GM18861 (cell line): Measurements from ENCODE around the gene RTL10.

Experiments
- ATAC-seq: cut with Tn5 transposase; IDR thresholded peaks from one replicate; pipeline ENCODE4 v1.9.1; 2021; ENCODE audit not compliant: unreplicated experiment

RTL10 gene

GRCh38 chr22:19863571-19863970 is 8.9 kb upstream of the RTL10 start:
- no peak for ATAC-seq

- ATAC-seq, result no peak
Observed at GRCh38 chr22:19862619-19863246, 8.1 kb upstream of the RTL10 start.

GRCh38 chr22:19859861-19860510 is 5.3 kb upstream of the RTL10 start:
- no peak for ATAC-seq

- ATAC-seq, result no peak
Observed at GRCh38 chr22:19857382-19857781, 2.7 kb upstream of the RTL10 start.

GRCh38 chr22:19855504-19856409 is 1.1 kb upstream of the RTL10 start:
- ATAC-seq, result peak; percentile 11

- no peak for ATAC-seq
Observed at GRCh38 chr22:19853879-19854777, 546 bp downstream of the RTL10 start.

GRCh38 chr22:19853058-19853878 is 1.4 kb downstream of the RTL10 start:
- no peak for ATAC-seq

GRCh38 chr22:19852177-19852781 is 2.4 kb downstream of the RTL10 start:
- ATAC-seq, result no peak

- no peak for ATAC-seq
Observed at GRCh38 chr22:19851291-19852176, 3.1 kb downstream of the RTL10 start.

- no peak for ATAC-seq
Observed at GRCh38 chr22:19850763-19851109, 3.9 kb downstream of the RTL10 start.

GRCh38 chr22:19849835-19850762 is 4.6 kb downstream of the RTL10 start:
- no peak for ATAC-seq

- ATAC-seq, result no peak
Observed at GRCh38 chr22:19848298-19849224, 6.1 kb downstream of the RTL10 start.

GRCh38 chr22:19847345-19847632 is 7.4 kb downstream of the RTL10 start:
- no peak for ATAC-seq

GRCh38 chr22:19846620-19847344 is 7.9 kb downstream of the RTL10 start:
- ATAC-seq, result no peak

GRCh38 chr22:19845054-19845722 is 9.5 kb downstream of the RTL10 start:
- ATAC-seq, result no peak
